Lung (tissue), 12 donors: ENCODE results near the gene URM1. TPM values are rescaled to one million over a fixed set of nuclear protein-coding genes. Genes with fewer than 3 reads are reported as not detected.
A peak's percentile ranks its signal among the peaks of the same experiment; 100 is the strongest.

Experiments
- ATAC-seq: fragments of 200-7000 bp; cut with Tn5 transposase; one replicate; pipeline ENCODE4 v1.9.1; 2020; ENCODE audit warnings: moderate number of reproducible peaks; ENCODE audit not compliant: insufficient read depth, low FRiP score
- DNase-seq, 3 donors: peaks; one replicate each; pipeline ENCODE4 v3.0.0-alpha.2; 2013 to 2017
- H3K27ac ChIP-seq, 2 donors: one replicate each; pipeline ENCODE4 v1.5.1; 2013; ENCODE audit warnings: mild to moderate bottlenecking in 2 of 2, moderate library complexity in 2 of 2, control low read depth in 1 of 2, inconsistent platforms in 1 of 2, low read depth in 1 of 2, low read length in 1 of 2
- H3K27me3 ChIP-seq, 3 donors: one replicate each; pipeline ENCODE4 v1.5.1; 2013; ENCODE audit warnings: low read length in 2 of 3; ENCODE audit not compliant: control insufficient read depth in 3 of 3, insufficient read depth in 3 of 3
- H3K36me3 ChIP-seq, 4 donors: one replicate each; pipeline ENCODE4 v1.5.1; 2013; ENCODE audit warnings: low read length in 4 of 4, mild to moderate bottlenecking in 1 of 4, moderate library complexity in 1 of 4; ENCODE audit not compliant: control insufficient read depth in 4 of 4, insufficient read depth in 4 of 4
- H3K4me1 ChIP-seq, 5 donors: one replicate each; pipeline ENCODE4 v1.5.1; 2013; ENCODE audit warnings: low read length in 5 of 5, mild to moderate bottlenecking in 2 of 5, moderate library complexity in 1 of 5; ENCODE audit not compliant: control insufficient read depth in 5 of 5, insufficient read depth in 5 of 5
- H3K4me3 ChIP-seq: one replicate; pipeline ENCODE4 v1.5.1; 2013; ENCODE audit warnings: mild to moderate bottlenecking, control low read depth, moderate library complexity
- H3K9ac ChIP-seq, 2 donors: one replicate each; pipeline ENCODE4 v1.5.1; 2013; ENCODE audit warnings: low read length in 2 of 2, control low read depth in 1 of 2; ENCODE audit not compliant: insufficient read depth in 1 of 2
- H3K9me3 ChIP-seq, 4 donors: one replicate each; pipeline ENCODE4 v1.5.1; 2013; ENCODE audit warnings: low read length in 3 of 4, mild to moderate bottlenecking in 1 of 4, moderate library complexity in 1 of 4; ENCODE audit not compliant: control insufficient read depth in 4 of 4, insufficient read depth in 3 of 4
- CTCF ChIP-seq: IDR thresholded peaks from 2 replicates; pipeline ENCODE4 v1.5.1; 2012; ENCODE audit warnings: mild to moderate bottlenecking; ENCODE audit errors: control extremely low read depth, extremely low read depth
- WGBS, 2 donors: extraction: QIAGEN DNeasy Blood & Tissue Kit; methylation state at CpG; one replicate each; pipeline ENCODE4 v1.1.7; 2013; 5-methylcytosine and 5-hydroxymethylcytosine counted together
- polyA plus RNA-seq, 2 donors: library from polyadenylated mRNA; stranded (reverse); fragments of 200-250 nt; gene quantifications; one replicate each; pipeline ENCODE4 v1.2.1, GENCODE V29; 2013
- total RNA-seq, 2 donors: library from RNA; depleted of rRNA in 1 of 2; stranded (reverse); fragments of >200 nt in 1 of 2; gene quantifications; one replicate each; pipeline ENCODE4 v1.2.1, GENCODE V29; 2014 to 2021
- donor health status: control.
- donor health status: control.
- donor health status: Bipolar disorder and iron deficiency.
- donor health status: healthy.
- donor health status: DM: yes; HTN: yes; CAD: no.

URM1 gene
- total and polyA plus RNA-seq, 4 donors: 35.1 to 67.2 (median 61.3) TPM

- TF ChIP-seq CTCF: no peak
- peak in 2 of 3 donors; percentile 42 to 50 for DNase-seq
- Histone ChIP-seq H3K9ac (no peak overlapping the region), H3K27me3 (peaks cover 0 to 37% (median 26%) of the 10 kb centered on the region in 3 donors), H3K36me3 (peaks cover 16 to 63% (median 20%) of the 10 kb centered on the region in 4 donors), H3K9me3 (no peaks in the 10 kb centered on the region), H3K4me1 (peaks cover 0 to 8% (median 3%) of the 10 kb centered on the region in 5 donors), H3K27ac (peak overlapping the region in 1 of 2 donors; percentile 26), H3K4me3 (no peak overlapping the region)
- 77 to 86% methylated on average over 13 of the region's 13 CpGs for WGBS, 2 donors
- ATAC-seq: no peak
Measured at GRCh38 chr9:128389395-128390149, 18.4 kb downstream of the URM1 start.

- ATAC-seq (no peak), DNase-seq (no peak)
- Histone ChIP-seq H3K27me3 (peaks cover 0 to 44% (median 33%) of the 10 kb centered on the region in 3 donors), H3K27ac (no peak overlapping the region), H3K4me3 (no peak overlapping the region), H3K36me3 (peaks cover 15 to 58% (median 18%) of the 10 kb centered on the region in 4 donors), H3K4me1 (peaks cover 0 to 8% (median 3%) of the 10 kb centered on the region in 5 donors), H3K9ac (no peak overlapping the region), H3K9me3 (no peaks in the 10 kb centered on the region)
- TF ChIP-seq CTCF: no peak
- 85 to 92% methylated on average over 11 of the region's 11 CpGs for WGBS, 2 donors
Measured at GRCh38 chr9:128390150-128390812, 19.1 kb downstream of the URM1 start.

GRCh38 chr9:128390813-128391711 is 19.9 kb downstream of the URM1 start:
- TF ChIP-seq CTCF: no peak
- ATAC-seq: no peak
- H3K4me1 ChIP-seq: peaks cover 0 to 8% (median 3%) of the 10 kb centered on the region in 5 donors
- H3K27me3 ChIP-seq: peaks cover 0 to 47% (median 35%) of the 10 kb centered on the region in 3 donors
- peaks cover 14 to 55% (median 18%) of the 10 kb centered on the region in 4 donors for H3K36me3 ChIP-seq
- no peak overlapping the region for H3K9ac ChIP-seq
- no peak overlapping the region for H3K4me3 ChIP-seq
- no peak for DNase-seq
- no peak overlapping the region for H3K27ac ChIP-seq
- no peaks in the 10 kb centered on the region for H3K9me3 ChIP-seq
- 97 to 98% methylated on average over 8 of the region's 8 CpGs for WGBS, 2 donors
